Measurements from ENCODE around the gene SPEM2.
A peak's percentile ranks its signal among the peaks of the same experiment; 100 is the strongest.
"Not testable (repeated sequence)": the region's sequence is repeated elsewhere in the genome, so short reads cannot be mapped to it uniquely, and the experiment has no call there.

The SPEM2 gene

DNA sequence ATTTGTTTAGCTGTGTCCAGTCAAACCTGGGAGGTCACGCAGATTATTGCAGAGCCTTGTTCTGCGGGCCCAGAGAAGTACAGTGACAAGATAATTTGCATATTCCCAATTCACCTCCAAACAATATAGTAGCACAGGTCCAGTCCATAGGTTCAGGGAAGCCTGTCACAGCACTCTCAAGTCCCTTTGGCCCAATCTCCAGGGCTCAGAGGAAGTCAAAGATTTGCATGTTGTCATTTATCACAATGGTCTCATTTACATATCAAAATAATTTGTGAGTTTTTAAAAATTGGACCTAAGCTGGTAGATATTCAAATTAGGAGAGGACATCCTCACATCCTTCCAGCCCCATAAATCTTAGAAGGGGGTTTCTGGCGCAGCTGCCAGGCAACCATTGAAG, 42.1 kb downstream of the SPEM2 start:
- no peak for DNase-seq (ENCODE audit: low read depth)
- H3K4me3 ChIP-seq (ENCODE audit: low read length) = no peak overlapping the region
- TF ChIP-seq, protein P1, sequence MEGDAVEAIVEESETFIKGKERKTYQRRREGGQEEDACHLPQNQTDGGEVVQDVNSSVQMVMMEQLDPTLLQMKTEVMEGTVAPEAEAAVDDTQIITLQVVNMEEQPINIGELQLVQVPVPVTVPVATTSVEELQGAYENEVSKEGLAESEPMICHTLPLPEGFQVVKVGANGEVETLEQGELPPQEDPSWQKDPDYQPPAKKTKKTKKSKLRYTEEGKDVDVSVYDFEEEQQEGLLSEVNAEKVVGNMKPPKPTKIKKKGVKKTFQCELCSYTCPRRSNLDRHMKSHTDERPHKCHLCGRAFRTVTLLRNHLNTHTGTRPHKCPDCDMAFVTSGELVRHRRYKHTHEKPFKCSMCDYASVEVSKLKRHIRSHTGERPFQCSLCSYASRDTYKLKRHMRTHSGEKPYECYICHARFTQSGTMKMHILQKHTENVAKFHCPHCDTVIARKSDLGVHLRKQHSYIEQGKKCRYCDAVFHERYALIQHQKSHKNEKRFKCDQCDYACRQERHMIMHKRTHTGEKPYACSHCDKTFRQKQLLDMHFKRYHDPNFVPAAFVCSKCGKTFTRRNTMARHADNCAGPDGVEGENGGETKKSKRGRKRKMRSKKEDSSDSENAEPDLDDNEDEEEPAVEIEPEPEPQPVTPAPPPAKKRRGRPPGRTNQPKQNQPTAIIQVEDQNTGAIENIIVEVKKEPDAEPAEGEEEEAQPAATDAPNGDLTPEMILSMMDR (conservative IDR thresholded peaks at IDR 0.05; ENCODE audit: low read length) = no peak

DNA sequence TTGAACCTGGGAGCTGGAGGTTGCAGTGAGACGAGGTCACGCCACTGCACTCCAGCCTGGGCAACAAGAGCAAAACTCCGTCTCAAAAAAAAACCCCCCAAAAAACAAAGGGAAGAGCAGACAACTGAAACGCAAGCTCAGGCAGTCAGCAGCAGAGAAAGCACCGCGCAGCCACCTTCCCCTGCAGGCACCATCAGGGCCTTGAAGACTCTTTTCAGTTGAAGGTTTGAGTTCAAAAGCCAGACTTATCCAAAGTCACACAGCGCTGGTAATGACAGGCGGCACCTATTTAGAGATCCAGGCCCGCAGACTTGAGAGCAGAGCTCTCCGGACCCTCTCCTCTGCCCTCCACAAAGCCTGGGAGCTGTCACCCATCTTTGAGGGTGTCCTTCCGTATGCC, 42.9 kb downstream of the SPEM2 start:
- no peak overlapping the region for H3K4me3 ChIP-seq (ENCODE audit: low read length)
- DNase-seq (ENCODE audit: low read depth) = no peak
- TF ChIP-seq, protein P1 (conservative IDR thresholded peaks at IDR 0.05; ENCODE audit: low read length) = no peak

DNA sequence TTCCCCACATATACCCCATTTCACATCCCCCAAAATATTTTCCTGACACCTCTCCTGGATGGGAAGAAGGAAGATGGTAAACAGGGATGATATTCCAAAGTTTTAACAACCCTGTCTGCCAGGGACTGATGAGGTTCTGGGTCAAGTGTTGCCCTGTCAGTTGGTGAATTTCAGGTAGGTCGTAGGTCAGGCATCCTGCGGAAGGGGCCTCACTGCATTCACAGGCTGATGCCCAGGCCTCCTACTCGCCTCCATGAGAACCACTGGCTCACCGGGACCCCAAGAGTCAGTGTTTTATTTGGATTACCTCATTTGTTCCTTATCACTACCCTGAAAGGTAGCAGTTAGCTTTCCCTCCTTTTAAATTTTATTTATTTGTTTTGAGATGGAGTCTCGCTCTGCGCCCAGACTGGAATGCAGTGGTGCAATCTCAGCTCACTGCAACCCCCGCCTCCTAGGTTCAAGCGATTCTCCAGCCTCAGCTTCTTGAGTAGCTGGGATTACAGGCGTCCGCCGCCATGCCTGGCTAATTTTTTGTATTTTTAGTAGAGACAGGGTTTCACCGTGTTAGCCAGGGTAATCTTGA, 43.5 kb downstream of the SPEM2 start:
- no peak for DNase-seq (ENCODE audit: low read depth)
- TF ChIP-seq, protein P1 (conservative IDR thresholded peaks at IDR 0.05; ENCODE audit: low read length) = no peak
- no peak overlapping the region for H3K4me3 ChIP-seq (ENCODE audit: low read length)

DNA sequence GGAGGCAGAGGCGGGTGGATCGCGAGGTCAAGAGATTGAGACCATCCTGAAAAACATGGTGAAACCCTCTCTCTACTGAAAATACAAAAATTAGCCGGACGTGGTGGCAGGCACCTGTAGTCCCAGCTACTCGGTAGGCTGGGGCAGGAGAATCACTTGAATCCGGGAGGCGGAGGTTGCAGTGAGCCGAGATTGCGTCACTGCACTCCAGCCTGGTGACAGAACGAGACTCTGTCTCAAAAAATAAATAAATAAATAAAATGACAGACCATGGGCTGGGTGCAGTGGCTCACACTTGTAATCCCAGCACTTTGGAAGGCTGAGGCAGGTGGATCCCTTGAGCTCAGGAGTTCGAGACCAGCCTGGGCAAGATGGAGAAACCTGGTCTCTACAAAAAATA, 44.4 kb downstream of the SPEM2 start:
- not testable (repeated sequence) for DNase-seq (ENCODE audit: low read depth); H3K4me3 ChIP-seq (ENCODE audit: low read length)

DNA sequence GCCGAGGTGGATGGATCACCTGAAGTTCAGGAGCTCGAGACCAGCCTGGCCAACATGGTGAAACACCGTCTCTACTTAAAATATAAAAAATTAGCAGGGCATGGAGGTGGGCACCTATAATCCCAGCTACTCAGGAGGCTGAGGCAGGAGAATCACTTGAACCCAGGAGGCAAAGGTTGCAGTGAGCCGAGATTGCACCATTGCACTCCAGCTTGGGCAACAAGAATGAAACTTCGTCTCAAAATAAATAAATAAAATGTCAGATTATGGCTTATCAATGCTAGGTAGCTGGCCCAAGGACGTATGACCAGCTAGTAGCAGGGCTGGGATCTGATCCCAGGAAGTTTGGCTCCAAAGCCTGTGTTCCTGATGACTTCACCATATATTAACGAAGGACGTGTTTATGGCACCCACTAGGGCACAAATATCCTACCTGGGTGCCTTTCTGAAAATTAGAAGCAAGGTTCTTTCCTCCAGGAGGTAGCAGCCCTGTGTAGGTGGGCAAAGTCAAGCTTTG, 45.1 kb downstream of the SPEM2 start:
- not testable (repeated sequence) for DNase-seq (ENCODE audit: low read depth); H3K4me3 ChIP-seq (ENCODE audit: low read length)

DNA sequence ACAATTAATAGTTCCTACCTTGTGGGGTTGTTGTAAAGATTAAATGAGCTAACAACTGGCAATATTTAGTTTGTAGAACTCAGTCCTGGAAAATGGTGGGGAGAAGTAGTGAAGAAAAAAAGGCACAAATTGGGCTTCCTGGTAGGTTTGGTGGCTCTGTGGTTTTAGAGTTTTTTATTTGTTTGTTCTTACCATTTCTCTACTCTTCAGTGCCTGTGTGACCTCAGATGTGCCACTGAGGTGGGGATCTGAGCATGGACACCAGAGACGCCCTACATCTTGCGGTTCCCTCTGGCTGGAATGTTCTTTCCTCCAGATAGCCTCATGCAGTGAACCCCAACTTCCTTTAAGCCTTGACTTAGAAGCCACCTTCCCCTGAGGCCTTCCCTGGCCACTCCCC, 46.3 kb downstream of the SPEM2 start:
- DNase-seq (ENCODE audit: low read depth) = no peak
- no peak overlapping the region for H3K4me3 ChIP-seq (ENCODE audit: low read length)
- TF ChIP-seq, protein P1 (conservative IDR thresholded peaks at IDR 0.05; ENCODE audit: low read length) = no peak

DNA sequence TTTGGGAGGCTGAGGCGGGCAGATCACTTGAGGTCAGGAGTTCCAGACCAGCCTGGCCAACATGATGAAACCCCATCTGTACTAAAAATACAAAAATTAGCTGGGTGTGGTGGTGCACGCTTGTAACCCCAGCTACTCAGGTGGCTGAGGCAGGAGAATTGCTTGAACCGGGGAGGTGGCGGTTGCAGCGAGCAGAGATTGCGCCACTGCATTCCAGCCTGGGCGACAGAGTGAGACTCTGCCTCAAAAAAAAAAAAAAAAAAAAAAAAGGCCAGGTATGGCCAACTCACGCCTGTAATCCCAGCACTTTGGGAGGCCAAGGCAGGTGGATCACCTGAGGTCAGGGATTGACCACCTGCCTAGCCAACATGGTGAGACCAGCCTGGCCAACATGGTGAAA, 49.4 kb downstream of the SPEM2 start:
- not testable (repeated sequence) for DNase-seq (ENCODE audit: low read depth); H3K4me3 ChIP-seq (ENCODE audit: low read length)

DNA sequence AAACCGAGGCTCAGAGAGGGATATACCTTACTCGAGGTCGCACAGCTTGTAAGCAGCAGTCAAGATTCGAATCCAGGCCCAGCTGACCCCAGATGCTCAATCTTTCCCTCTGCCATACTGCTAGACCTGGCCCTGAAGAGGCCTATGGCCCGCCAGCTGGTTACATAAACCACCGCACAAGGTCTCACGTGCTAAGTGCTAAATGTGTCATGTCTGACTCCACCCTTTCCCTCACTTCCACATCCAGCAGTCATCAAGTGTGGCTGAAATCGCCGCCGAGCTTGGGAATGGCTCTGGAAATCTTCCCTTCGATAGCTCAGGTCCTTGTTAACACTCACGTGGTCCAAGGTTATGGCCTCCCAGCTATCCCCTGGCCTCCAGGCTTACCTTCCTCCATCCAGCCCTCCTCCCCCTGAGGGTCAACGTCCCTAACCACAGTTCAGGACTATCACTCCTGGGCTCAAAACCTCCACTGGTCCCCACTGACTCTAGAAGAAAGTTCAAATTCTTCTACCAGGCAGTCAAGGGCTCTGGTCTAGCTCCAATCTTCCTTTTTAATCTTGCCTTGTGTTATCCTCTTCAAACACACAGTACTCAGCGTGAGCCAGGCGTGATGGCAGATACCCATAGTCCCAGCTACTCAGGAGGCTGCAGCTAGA, 50.5 kb downstream of the SPEM2 start:
- peak; percentile 83 for DNase-seq (ENCODE audit: low read depth)
- TF ChIP-seq, protein P1 (conservative IDR thresholded peaks at IDR 0.05; ENCODE audit: low read length) = no peak

More for the DNA sequence above, 50.5 kb downstream of the SPEM2 start:
- peak overlapping the region; percentile 16 for H3K4me3 ChIP-seq (ENCODE audit: low read length)
